ENCODE data around the gene CEP135.
A peak's percentile ranks its signal among the peaks of the same experiment; 100 is the strongest.
"Not testable (repeated sequence)": the region's sequence is repeated elsewhere in the genome, so short reads cannot be mapped to it uniquely, and the experiment has no call there.

CEP135 gene

DNA sequence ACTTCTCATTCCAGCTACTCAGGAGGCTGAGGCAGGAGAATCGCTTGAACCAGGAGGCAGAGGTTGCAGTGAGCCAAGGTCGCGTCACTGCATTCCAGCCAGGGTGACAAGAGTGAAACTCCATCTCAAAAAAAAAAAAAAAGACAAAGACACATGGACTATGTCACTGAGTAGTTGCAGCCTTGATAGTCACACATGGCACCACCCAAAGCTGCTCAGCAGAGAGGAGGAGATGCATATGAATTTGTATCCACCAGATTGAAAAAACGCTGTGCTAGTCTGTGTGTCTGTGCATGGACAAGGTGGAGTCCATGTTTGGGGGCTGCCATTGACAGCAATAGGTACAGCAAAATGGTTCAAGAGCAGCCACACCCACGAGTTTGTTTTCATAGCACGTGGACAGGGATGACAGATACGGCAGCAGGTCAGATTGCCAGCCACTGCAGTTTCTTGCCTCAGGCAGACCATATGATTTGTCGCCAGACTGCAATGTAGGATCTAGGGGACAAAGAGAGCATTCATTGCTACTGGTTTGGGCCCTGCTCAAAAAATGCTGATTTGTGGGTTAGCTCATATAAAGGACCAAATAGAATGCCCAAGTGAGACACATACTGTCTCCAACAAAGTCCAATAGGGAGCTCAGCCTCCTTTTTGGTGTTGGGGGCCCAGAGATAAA, 89.9 kb downstream of the CEP135 start:
- no peak for DNase-seq

DNA sequence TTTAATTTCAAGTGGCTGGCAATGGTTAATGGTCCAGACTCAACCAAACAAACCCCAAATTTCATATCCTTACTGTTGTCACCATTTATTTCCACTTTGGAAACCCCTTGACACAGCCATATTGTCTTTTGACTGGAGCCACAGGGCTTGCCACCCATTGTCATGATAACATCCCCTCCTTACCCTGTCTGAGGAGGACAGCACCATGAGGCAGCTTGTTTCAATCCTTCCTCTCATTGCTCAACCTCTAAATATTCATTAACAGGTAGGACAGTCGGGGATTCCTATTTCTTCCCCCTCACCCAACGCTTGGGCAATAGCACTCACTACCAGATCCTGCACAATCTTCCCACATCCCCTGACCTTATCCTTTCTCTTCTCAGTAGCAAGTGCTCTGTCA, 92.1 kb downstream of the CEP135 start:
- DNase-seq = no peak

DNA sequence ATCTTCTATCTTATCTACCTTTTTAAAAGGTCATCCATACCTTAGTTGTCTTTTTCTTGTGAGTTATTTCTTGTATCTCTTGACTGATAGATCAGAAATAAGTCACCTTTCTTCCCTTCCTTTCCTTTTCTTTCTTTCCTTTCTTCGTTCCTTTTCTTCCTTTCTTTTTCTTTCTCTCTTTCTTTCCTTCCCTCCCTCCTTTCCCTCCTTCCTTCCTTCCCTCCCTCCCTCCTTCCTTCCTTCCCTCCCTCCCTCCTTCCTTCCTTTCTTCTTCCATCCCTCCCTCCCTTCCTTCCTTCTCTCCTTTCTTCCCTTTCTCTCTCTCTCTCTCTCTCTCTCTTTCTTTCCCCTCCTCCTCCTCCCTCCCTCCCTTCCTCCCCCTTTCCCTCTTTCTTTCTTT, 93.5 kb downstream of the CEP135 start:
- no peak for DNase-seq

DNA sequence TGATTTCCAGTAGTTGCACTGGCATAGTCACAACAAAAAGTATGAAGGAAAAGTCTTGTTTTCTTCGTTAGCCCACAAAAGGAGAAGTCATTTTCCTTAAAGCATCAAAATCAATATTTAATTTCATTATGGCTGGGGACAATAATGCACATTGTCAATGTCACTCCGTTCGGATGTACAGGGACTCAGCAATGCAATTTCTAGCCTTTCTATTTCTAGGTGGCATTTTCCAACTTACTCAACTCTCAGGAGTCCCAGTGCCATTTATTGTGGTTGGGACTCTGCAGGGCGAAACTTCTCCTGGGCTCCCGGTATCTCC, 99.6 kb downstream of the CEP135 start:
- DNase-seq = no peak

DNA sequence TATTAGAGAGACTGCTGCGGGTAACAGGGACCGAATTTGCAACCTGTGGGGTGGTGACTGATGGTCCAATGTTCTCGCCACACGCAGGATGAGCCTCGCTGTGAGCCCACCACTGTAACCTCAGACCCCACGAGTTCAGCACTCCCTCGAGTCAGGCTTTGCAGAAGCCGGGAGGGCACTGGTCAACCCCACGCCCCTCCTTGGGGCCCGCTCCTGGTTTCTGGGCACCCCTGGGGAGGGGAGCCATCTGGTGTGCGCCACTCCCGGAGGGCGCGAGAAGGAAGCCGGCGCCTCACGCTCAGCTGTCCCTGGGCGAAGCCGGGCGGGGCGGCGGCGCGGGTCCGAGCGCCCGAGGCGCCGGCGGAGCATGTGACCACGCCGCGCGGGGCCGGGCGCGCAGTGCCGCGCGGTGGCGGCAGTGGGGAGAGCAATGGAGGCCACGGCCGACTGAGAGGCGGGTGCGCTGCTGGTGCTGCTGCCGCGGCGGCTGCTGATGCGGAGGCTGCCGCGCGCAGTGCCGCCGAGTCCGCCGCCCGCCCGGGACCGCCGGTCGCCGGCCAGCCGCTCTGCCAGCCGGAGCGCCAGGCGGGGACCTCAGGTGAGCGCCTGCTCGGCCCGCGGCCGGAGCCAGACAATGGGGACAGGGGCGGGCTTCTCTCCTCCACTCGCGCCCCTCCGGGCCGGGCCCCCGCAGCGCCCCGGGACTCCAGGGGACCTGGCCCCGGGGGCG, 100.1 kb downstream of the CEP135 start:
- DNase-seq = peak; percentile 57

DNA sequence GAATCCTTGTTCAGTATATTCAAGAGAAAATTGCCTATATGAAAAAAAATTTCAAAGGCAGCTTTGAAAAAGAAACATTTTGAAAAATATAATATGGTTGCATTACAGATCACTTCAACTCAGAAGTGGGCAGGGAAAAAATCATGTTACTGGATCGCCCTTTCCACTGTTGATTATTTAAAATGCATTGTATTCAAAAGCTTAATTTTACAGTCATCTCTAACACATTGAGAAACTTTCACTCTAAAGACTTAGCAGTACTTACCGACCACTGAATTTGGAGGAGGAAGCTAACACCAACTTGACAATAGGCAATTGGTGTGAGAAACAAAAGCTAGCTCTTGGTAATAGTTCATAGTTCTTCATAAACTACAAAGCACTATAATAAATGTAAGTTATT, 101.9 kb downstream of the CEP135 start:
- no peak for DNase-seq

DNA sequence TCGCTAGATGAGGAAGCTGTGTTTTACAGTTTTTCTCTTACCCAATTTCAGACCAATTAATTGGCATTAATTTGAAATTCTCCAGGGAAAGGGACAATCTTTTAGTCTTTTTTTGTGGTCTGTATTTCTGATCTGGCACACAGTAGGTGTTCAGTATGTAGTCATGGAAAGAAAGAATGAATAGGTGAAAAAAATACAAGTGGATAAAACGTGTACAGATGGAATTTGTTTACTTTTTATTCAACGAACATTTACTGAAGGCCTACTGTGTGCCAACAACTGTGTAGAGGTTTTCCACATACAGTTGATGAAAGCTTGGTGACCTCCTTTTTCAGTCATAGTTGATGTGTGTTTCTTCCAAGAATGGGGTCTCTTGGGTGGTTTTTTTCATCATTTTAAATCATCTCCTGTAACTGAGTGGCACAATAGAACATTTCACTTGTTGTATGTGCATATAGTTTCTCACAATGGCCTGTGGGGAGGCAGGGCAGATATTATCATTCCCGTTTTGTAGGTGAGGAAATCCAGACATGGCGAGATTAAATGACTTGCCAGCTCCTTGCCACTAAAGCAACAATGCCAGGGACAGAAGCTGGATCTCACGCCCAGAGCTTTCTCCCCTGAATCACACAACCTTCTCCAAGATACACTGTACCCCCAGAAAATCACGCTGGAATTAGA, 102.4 kb downstream of the CEP135 start:
- no peak for DNase-seq

DNA sequence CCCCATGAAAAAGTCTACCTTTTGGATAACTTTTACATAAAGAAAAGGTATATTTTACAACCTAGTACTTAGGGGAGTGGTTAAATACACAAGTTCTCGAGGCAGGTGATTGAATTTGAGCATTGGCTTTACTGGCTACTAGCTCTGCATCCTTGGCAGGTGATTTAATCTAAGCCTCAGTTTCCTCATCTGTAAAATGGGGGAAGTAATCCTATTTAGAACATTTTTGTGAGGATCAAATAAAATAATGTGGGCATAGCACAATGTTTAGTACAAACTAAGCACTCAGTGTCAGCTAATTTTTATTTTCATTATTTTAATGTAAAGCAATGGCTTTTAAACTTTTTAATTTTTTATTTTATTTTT, 102.9 kb downstream of the CEP135 start:
- DNase-seq = no peak

DNA sequence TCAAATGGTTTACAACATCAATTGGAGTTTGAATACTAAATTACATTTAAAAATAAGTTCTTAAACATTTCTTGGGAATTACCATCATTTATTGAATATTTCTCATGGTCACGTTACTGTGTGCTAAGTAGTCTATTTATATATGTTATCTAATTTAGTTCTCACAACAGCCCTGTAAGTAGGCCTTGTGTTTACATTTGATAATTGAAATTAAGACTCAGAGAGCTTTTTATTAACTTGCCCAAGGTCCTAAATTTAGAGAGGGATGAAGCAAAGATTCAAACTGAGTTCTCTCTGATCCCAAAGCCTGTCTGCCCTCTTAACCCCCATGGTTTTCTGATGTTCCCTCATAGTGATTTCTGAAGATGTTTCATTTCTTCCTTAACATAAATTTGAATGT, 103.7 kb downstream of the CEP135 start:
- DNase-seq = no peak

DNA sequence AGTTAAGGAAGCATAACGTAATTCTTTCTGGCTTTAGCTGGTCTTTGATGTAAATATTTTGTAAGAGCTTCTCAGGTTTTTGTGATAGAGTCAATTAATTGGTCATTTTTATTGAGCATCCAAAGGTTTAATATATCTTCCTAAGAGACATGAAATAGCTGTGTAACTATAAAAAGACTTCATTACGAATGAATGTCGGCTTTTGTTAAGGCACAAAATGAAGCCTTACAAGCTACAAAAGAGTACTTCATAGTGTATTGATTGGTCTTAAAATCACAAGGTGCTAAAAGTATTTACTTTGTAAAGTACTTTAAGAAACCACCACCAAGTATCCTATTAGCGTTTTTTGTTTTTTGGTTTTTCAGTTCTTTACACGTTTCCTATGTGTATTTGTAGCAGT, 104.2 kb downstream of the CEP135 start:
- no peak for DNase-seq

DNA sequence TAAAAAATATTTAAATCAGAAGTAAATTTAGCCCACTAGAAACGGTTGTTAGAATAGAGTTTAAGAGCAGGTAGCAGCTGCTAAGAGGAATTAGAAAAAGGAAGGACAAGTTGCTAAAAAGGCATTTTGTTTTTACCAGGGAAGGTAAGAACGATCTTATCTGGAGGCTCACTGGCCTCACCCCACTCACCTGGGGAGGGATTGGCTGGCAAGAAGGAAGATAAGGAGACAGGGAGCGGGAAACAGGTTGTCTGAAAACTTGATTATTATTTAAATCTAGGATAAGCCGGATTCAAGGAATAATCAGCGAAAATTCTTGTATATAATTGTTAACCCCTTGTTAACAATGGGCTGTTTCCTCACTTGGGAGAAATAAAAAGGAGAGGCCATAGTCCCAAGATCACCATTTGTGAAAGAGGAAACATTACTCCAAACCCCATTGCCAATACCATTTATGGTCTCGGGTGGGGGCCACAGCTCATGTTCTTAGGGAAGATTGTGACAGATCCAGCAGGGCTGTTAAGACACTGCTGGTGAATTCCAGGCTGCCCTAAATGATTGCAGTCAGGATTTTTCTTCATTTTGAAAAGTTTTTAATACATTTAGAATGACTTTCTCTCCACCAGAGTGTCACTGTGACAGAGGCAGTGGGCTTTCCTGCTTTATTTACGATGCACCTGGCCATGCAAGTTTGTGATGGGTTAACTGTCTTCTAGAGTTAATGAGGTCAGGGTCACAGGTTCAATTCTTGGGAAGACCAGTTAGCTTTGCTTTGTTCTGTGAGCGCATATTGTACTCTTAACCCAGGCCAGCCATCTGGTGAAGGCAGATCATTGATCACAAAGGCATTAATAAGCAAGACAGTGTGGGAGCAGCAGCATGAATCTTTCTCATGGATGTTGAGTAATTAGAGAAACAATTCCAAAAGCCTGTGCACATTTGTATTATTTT, 106.6 kb downstream of the CEP135 start:
- DNase-seq = no peak

DNA sequence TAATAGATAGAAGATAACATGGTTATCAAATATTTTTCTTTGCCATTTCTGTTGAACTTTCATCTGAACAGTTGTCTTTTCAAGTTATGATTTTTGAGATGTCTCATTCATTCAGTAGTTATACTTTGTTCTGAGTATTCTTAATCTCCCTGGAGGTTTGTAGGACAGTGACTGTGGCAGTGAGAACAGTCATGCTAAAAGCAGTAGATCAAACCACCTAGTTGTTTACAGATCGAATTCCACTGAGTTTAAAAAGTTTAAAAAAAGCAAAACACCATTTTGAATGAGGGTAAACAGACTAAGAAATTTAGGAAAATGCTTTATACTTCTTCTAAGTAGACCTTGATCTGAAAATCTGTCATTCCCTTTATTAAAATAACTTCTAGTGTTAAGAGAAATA, 107.2 kb downstream of the CEP135 start:
- peak; percentile 29 for DNase-seq

DNA sequence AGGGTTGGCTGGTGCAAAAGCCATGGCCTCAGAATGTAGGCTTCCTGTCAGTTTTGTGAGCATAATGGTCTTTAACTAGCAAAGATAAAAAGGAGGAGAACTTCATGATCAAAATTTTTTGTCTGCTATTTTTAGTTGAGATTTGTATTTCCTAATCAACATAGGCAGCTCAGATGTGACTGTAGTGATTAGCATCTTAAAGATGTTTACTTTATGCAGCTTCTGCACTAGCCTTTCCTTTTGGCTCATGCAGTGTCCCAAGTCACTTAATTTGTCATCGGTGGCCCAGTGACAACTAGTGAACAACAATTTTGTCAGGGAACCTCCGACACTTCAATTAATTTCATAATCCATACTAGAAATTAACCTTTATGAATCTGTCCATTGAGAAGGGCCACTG, 109.8 kb downstream of the CEP135 start:
- DNase-seq = no peak

DNA sequence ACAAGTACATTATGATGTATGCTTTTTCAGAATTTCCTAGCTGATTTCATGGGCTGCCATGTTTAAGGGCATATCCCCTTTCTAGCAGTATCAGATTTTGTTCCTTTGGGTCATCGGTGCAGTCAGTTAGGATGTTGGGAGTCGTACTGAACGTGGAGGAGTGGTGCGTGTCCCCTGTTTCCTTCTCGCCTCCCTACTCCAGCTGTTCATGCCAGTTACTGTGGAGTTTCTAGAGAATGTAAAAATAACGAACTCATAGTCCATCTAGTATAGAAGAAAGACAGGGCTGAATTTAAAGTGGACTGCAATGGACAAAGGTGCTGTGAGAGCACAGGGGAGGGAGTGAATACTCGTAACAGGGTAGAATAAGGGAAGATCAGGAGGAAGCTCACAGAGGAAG, 111.3 kb downstream of the CEP135 start:
- no peak for DNase-seq

DNA sequence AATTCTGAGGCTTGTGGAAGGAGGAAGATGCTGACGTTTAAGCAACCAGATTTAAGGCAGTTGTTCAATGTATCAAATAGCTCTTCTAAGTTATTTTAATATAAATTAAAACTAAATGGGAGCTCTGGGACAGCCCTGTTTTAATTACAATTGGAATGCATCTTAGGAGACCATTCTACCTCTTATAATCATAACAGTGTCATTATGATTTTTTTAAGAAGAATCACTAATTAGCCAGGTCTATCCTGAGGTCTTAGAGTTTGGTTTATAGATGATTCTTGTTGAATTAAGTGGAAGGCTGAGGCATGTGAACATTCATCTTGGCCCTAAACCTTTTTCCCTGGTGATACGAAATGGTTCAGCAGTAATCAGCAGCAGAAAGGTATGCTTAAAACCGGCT, 113.4 kb downstream of the CEP135 start:
- no peak for DNase-seq

DNA sequence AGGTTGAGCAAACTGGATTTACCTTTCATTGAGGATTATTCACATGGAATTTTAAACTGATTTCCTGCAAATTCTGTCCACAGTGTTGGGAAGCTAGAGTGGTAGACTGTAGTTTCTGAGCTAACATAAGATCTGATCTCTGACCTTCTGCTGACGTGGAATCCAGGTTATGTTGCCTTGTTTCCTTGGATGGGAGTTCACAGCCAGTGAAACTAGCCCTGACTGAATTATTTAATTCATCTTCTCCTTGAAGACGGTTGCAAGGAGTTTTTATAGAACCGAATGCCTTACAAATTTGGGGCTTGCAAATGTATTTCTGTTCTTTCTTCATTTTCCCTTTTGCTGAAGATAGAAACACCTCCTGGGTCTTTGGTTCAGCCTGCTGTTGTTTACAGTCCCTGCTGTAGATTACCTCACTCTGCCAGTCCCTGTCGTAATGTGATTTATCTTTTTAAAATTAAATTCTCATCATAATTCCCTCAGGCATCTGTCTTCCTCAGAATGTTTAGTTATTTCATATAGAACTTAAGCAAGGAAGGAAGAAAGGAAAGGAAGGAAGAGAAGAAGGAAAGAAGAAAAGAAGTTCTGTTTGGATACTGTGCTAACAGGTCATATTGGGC, 113.9 kb downstream of the CEP135 start:
- no peak for DNase-seq

DNA sequence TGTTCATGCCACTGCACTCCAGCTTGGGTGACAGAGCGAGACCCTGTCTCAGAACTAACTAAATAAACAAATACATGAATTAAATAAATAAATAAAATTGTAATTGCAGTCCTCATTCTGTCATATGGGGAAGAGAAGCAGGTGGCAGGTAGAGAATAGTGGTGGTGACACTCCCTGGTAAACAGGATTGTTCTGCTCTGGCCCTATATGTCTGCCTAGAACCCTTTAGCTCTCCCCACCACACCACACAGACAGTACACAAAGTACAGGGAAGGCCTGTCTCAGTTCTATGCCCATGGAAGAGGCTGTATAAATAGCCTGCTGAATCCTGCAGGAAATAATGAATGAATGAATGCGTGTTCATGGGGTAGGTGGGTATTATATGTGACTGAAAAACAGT, 117.7 kb downstream of the CEP135 start:
- DNase-seq = no peak

DNA sequence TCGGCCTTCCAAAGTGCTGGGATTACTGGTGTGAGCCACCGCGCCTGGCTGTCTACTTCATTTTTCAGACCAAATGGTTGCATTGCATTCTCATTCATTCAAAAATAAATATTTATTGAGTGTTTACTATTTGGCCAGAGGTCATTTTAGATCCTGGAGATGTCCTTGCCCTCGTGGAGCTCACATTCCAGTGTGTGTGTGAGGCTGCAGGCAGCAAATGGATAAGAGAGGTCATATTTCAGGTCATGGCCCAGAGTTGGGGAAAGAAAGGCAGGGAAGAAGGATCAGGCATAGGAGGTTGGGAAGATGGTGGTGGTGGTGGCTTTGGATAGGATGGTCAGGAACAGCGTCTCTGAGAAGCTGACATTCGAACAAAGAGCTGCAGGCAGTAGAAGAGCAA, 119.1 kb downstream of the CEP135 start:
- no peak for DNase-seq

DNA sequence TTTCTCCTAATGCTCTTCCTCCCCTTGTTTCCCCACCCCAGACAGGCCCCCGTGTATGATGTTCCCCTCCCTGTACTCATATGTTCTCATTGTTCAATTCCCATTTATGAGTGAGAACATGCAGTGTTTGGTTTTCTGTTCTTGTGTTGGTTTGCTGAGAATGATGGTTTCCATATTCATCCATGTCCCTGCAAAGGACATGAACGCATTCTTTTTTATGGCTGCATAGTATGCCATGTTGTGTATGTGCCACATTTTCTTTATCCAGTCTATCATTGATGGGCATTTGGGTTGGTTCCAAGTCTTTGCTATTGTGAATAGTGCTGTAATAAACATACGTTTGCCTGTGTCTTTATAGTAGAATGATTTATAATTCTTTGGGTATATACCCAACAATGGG, 124.0 kb downstream of the CEP135 start:
- not testable (repeated sequence) for DNase-seq

DNA sequence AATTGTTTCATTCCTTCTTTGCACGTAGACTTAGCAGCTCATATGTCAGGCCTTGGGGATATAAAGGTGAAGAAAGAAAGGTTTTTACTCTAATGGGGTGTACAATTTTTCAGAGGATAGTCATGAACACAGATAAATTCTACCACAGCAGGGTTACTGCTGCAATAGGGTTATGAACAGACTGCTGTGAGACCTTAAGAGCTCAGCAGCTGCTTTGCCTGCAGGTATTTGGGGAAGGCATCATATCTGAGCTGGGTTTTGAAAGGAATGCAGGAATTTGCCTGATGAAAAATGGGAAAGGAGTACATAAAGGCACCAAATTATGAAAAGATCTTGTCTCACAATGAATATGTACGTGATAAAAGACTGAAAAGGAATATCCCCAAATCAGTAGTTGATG, 128.9 kb downstream of the CEP135 start:
- no peak for DNase-seq

DNA sequence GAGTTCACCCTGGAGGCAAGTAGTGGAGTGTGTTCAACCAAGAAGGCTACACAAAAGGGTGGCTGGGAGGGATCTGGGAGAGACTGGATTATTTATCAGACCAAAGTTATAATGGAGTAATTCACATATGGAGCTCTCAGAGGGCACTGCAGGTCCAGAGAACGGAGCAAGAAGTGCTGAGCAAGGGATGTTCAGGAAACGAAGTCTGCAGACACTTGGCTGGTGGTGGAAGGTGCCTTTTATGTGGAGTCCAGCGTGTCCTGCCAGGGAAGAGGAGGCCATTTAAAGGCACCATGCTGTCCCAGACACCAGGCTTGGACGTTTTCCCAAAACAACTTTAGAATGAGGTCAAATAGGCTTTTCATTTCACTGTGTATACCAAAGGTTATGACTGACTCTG, 130.1 kb downstream of the CEP135 start:
- DNase-seq = peak; percentile 28

DNA sequence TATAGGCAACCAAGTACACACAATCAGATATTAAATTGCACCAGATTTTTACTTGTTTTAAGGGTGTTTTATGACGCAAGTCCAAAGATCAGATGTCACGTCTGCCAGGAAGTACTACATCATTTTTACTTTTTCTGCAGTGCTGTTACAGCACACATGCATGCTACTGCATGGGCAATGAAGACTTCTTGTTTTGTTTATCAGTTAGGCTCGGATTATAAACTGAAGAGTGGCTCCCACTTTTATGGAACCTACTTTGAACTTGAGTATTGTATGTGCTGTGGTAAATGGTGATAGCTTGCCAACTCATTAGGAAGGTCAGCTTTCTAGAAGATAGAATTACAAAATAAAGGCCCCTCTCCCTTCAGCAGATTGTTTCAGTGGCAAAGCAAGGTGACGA, 131.6 kb downstream of the CEP135 start:
- DNase-seq = no peak

DNA sequence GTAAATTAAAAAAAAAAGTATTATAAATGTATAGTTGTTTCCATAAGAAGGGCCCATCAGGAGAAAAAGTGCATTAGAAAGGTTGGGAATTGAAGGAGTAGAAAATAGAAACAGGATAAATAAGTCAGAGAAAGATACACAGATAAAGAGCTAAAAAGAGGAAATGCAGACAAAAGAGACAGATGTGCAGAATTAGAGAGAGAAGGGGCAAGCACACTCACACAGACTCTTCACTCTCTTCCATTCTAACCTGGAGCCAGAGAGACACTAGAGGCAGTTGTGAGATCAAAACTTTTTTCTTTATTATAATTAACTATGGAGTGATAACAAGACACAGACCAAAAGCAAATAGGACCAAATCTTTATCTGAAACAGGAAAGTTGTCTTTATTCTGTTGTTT, 134.1 kb downstream of the CEP135 start:
- DNase-seq = no peak

Measured in fibroblast of skin of back (primary cell).